Gastroesophageal sphincter (tissue), 4 donors: Measurements from ENCODE around the gene CLEC4G. TPM values are rescaled to one million over a fixed set of nuclear protein-coding genes. Genes with fewer than 3 reads are reported as not detected.
"Not testable (repeated sequence)": the region's sequence is repeated elsewhere in the genome, so short reads cannot be mapped to it uniquely, and the experiment has no call there.

ENCODE experiments used
- ATAC-seq: fragments of 150-250 bp; one replicate; pipeline ENCODE4 v1.9.1; 2016; ENCODE audit warnings: mild to moderate bottlenecking, moderate library complexity
- H3K27ac ChIP-seq, 4 donors: fragments of 200-600 bp; sonication (generic) in 3 of 4; 1 replicate in 3 of 4; 2 replicates in 1 of 4; pipeline ENCODE4 v1.5.1; 2016 to 2019
- H3K27me3 ChIP-seq: fragments of 200-600 bp; sonication (generic); one replicate; pipeline ENCODE4 v1.5.1; 2019
- H3K36me3 ChIP-seq, 2 donors: fragments of 200-600 bp; sonication (generic); one replicate each; pipeline ENCODE4 v1.5.1; 2019; ENCODE audit warnings: control low read depth in 1 of 2
- H3K4me1 ChIP-seq, 3 donors: fragments of 200-600 bp; sonication (generic); 1 replicate in 2 of 3; 2 replicates in 1 of 3; pipeline ENCODE4 v1.5.1; 2016 to 2019; ENCODE audit warnings: control low read depth in 2 of 3
- H3K4me3 ChIP-seq, 2 donors: fragments of 200-600 bp; sonication (generic); one replicate each; pipeline ENCODE4 v1.5.1; 2019; ENCODE audit warnings: mild to moderate bottlenecking in 1 of 2, moderate library complexity in 1 of 2
- H3K9me3 ChIP-seq, 3 donors: fragments of 200-600 bp; sonication (generic); one replicate each; pipeline ENCODE4 v1.5.1; 2017 to 2019; ENCODE audit warnings: control low read depth in 2 of 3
- CTCF ChIP-seq, 4 experiments: fragments of 200-600 bp in 2 of 4; fragments of 450-650 bp in 2 of 4; sonication (generic) in 1 of 4; IDR thresholded peaks; one replicate each; pipeline ENCODE4 v1.5.1; 2017 to 2019; ENCODE audit warnings: antibody characterized with exemption in 4 of 4, mild to moderate bottlenecking in 2 of 4, moderate library complexity in 2 of 4
- EP300 ChIP-seq: sonication (generic); formaldehyde crosslinking; IDR thresholded peaks from one replicate; pipeline ENCODE4 v1.6.1; 2017; ENCODE audit warnings: antibody characterized with exemption, mild to moderate bottlenecking
- POLR2A ChIP-seq, 2 donors: fragments of 450-650 bp; IDR thresholded peaks; one replicate each; pipeline ENCODE4 v1.6.1; 2017; ENCODE audit warnings: antibody characterized with exemption in 2 of 2, mild to moderate bottlenecking in 2 of 2, moderate library complexity in 1 of 2
- POLR2AphosphoS5 ChIP-seq: sonication (generic); formaldehyde crosslinking; IDR thresholded peaks from one replicate; pipeline ENCODE4 v1.6.1; 2017; ENCODE audit warnings: antibody characterized with exemption
- WGBS, 2 donors: methylation state at CpG; one replicate each; pipeline ENCODE4 v1.1.5; 2018; ENCODE audit warnings: low coverage in 1 of 2; 5-methylcytosine and 5-hydroxymethylcytosine counted together
- total RNA-seq, 4 donors: library from RNA; depleted of rRNA; stranded (reverse); fragments of >200 nt; gene quantifications; one replicate each; pipeline ENCODE4 v1.1.0, GENCODE V29; 2016

The CLEC4G gene
- total RNA-seq, 4 donors from 2014 or later, result 1.1 to 6.8 (median 5.5) TPM; not detected in 1

- Histone ChIP-seq H3K27ac (no peak overlapping the region), H3K4me3 (no peak overlapping the region), H3K27me3 (peaks cover 62% of the 10 kb centered on the region), H3K36me3 (no peaks in the 10 kb centered on the region), H3K9me3 (no peaks in the 10 kb centered on the region), H3K4me1 (no peaks in the 10 kb centered on the region)
- WGBS, 2 donors, result 49% methylated on average over 7 of the region's 9 CpGs; no CpG with 5 or more reads in 1 of the 2 donors
- TF ChIP-seq POLR2A (IDR thresholded peaks at IDR 0.05), result no peak
- ATAC-seq, result no peak
Measured at GRCh38 chr19:7773841-7774240, 41.9 kb upstream of the CLEC4G start.

GRCh38 chr19:7772752-7773291, 40.9 kb upstream of the CLEC4G start:
- peaks cover 63% of the 10 kb centered on the region for H3K27me3 ChIP-seq
- no peak overlapping the region for H3K27ac ChIP-seq
- H3K9me3 ChIP-seq, result no peaks in the 10 kb centered on the region
- no peak overlapping the region for H3K4me3 ChIP-seq
- 30 to 41% methylated on average over 4 to 8 of the region's 8 CpGs for WGBS, 2 donors
- no peaks in the 10 kb centered on the region for H3K4me1 ChIP-seq
- no peak for ATAC-seq
- no peak for TF ChIP-seq EP300
- no peak for TF ChIP-seq POLR2A (IDR thresholded peaks at IDR 0.05)
- TF ChIP-seq CTCF (IDR thresholded peaks at IDR 0.05), result no peak
- TF ChIP-seq POLR2AphosphoS5, result no peak
- no peaks in the 10 kb centered on the region for H3K36me3 ChIP-seq

GRCh38 chr19:7771072-7771471, 39.2 kb upstream of the CLEC4G start:
- ATAC-seq, result no peak
- WGBS, 2 donors, result 41 to 69% methylated on average over 5 of the region's 8 CpGs
- Histone ChIP-seq H3K27me3 (peaks cover 71% of the 10 kb centered on the region), H3K4me1 (no peaks in the 10 kb centered on the region), H3K4me3 (no peak overlapping the region), H3K27ac (no peak overlapping the region), H3K36me3 (no peaks in the 10 kb centered on the region), H3K9me3 (no peaks in the 10 kb centered on the region)
- no peak for TF ChIP-seq CTCF (IDR thresholded peaks at IDR 0.05)
- no peak for TF ChIP-seq POLR2AphosphoS5
- no peak for TF ChIP-seq POLR2A (IDR thresholded peaks at IDR 0.05)
- TF ChIP-seq EP300, result no peak

GRCh38 chr19:7769171-7769570, 37.3 kb upstream of the CLEC4G start:
- H3K36me3 ChIP-seq, result no peaks in the 10 kb centered on the region
- H3K27ac ChIP-seq, result no peak overlapping the region
- H3K4me1 ChIP-seq, result no peaks in the 10 kb centered on the region
- TF ChIP-seq EP300, result no peak
- 100% methylated on average over 1 of the region's 2 CpGs; no CpG with 5 or more reads in 1 of the 2 donors for WGBS, 2 donors
- no peak for ATAC-seq
- H3K9me3 ChIP-seq, result no peaks in the 10 kb centered on the region
- H3K27me3 ChIP-seq, result peaks cover 63% of the 10 kb centered on the region
- H3K4me3 ChIP-seq, result no peak overlapping the region

- Histone ChIP-seq H3K4me1 (no peaks in the 10 kb centered on the region), H3K36me3 (no peaks in the 10 kb centered on the region), H3K27ac (no peak overlapping the region), H3K9me3 (no peaks in the 10 kb centered on the region), H3K27me3 (peaks cover 64% of the 10 kb centered on the region), H3K4me3 (no peak overlapping the region)
- WGBS, 2 donors, result 77 to 100% methylated on average over 1 to 4 of the region's 4 CpGs
- TF ChIP-seq POLR2A (IDR thresholded peaks at IDR 0.05) (no peak), POLR2AphosphoS5 (no peak), EP300 (no peak), CTCF (IDR thresholded peaks at IDR 0.05) (no peak)
- ATAC-seq, result no peak
Measured at GRCh38 chr19:7767487-7767886, 35.6 kb upstream of the CLEC4G start.

- Histone ChIP-seq H3K27me3 (peaks cover 73% of the 10 kb centered on the region), H3K36me3 (no peaks in the 10 kb centered on the region), H3K4me3 (no peak overlapping the region), H3K27ac (no peak overlapping the region), H3K9me3 (no peaks in the 10 kb centered on the region), H3K4me1 (no peaks in the 10 kb centered on the region)
- 10 to 72% methylated on average over 2 of the region's 11 CpGs for WGBS, 2 donors
- TF ChIP-seq POLR2A (IDR thresholded peaks at IDR 0.05), result no peak
- no peak for TF ChIP-seq CTCF (IDR thresholded peaks at IDR 0.05)
- TF ChIP-seq EP300, result no peak
- TF ChIP-seq POLR2AphosphoS5, result no peak
- ATAC-seq, result no peak
Measured at GRCh38 chr19:7766535-7766934, 34.6 kb upstream of the CLEC4G start.

GRCh38 chr19:7765043-7765442, 33.1 kb upstream of the CLEC4G start:
- WGBS, 2 donors, result no CpG with 5 or more reads among the region's 2 CpGs
- not testable (repeated sequence) for ATAC-seq, H3K36me3 ChIP-seq, H3K9me3 ChIP-seq, H3K27ac ChIP-seq, H3K4me1 ChIP-seq, H3K4me3 ChIP-seq
- H3K27me3 ChIP-seq, result peaks cover 82% of the 10 kb centered on the region

- ATAC-seq, H3K36me3 ChIP-seq, H3K4me3 ChIP-seq, H3K27ac ChIP-seq, H3K4me1 ChIP-seq: not testable (repeated sequence)
- Histone ChIP-seq H3K27me3 (peaks cover 81% of the 10 kb centered on the region), H3K9me3 (peaks cover 0 to 10% (median 0%) of the 10 kb centered on the region in 3 donors)
- WGBS, 2 donors, result 53% methylated on average over 2 of the region's 3 CpGs
Measured at GRCh38 chr19:7764157-7764556, 32.2 kb upstream of the CLEC4G start.
